ENCODE results near the gene TMPRSS5. TPM values are rescaled to one million over a fixed set of nuclear protein-coding genes. Genes with fewer than 3 reads are reported as not detected.

TMPRSS5 gene
- total RNA-seq, 4 donors from 2014 or later, result 0.29 to 2.1 (median 1.9) TPM; not detected in 1

GRCh38 chr11:113729456-113729855 is 23.3 kb upstream of the TMPRSS5 start:
- Histone ChIP-seq H3K27me3 (no peaks in the 10 kb centered on the region), H3K4me3 (no peak overlapping the region), H3K36me3 (no peaks in the 10 kb centered on the region), H3K9me3 (no peaks in the 10 kb centered on the region), H3K27ac (no peak overlapping the region), H3K4me1 (no peaks in the 10 kb centered on the region)
- DNase-seq, result no peak
- intact Hi-C loops (cut with DNase I; ENCODE audit: low total_unique reads), result no loop called here
- TF ChIP-seq POLR2A (IDR thresholded peaks at IDR 0.05), result no peak
- TF ChIP-seq CTCF (IDR thresholded peaks at IDR 0.05), result no peak

GRCh38 chr11:113728814-113729213 is 22.7 kb upstream of the TMPRSS5 start:
- intact Hi-C loops (cut with DNase I; ENCODE audit: low total_unique reads), result no loop called here
- Histone ChIP-seq H3K27ac (no peak overlapping the region), H3K4me1 (no peaks in the 10 kb centered on the region), H3K27me3 (no peaks in the 10 kb centered on the region), H3K4me3 (no peak overlapping the region), H3K36me3 (no peaks in the 10 kb centered on the region), H3K9me3 (no peaks in the 10 kb centered on the region)
- TF ChIP-seq POLR2A (IDR thresholded peaks at IDR 0.05) (no peak), CTCF (IDR thresholded peaks at IDR 0.05) (no peak)
- DNase-seq, result no peak

GRCh38 chr11:113725913-113726312 is 19.8 kb upstream of the TMPRSS5 start:
- Histone ChIP-seq H3K9me3 (no peaks in the 10 kb centered on the region), H3K4me3 (no peak overlapping the region), H3K4me1 (no peaks in the 10 kb centered on the region), H3K27ac (no peak overlapping the region), H3K36me3 (no peaks in the 10 kb centered on the region), H3K27me3 (no peaks in the 10 kb centered on the region)
- intact Hi-C loops (cut with DNase I; ENCODE audit: low total_unique reads), result no loop called here
- no peak for DNase-seq
- TF ChIP-seq CTCF (IDR thresholded peaks at IDR 0.05) (no peak), POLR2A (IDR thresholded peaks at IDR 0.05) (no peak)

GRCh38 chr11:113725407-113725806 is 19.3 kb upstream of the TMPRSS5 start:
- DNase-seq, result no peak
- H3K27ac ChIP-seq, result no peak overlapping the region
- no peak for TF ChIP-seq POLR2A (IDR thresholded peaks at IDR 0.05)
- no peak for TF ChIP-seq CTCF (IDR thresholded peaks at IDR 0.05)
- H3K9me3 ChIP-seq, result no peaks in the 10 kb centered on the region
- no peaks in the 10 kb centered on the region for H3K27me3 ChIP-seq
- intact Hi-C loops (cut with DNase I; ENCODE audit: low total_unique reads), result no loop called here
- no peak overlapping the region for H3K4me3 ChIP-seq
- H3K36me3 ChIP-seq, result no peaks in the 10 kb centered on the region
- no peaks in the 10 kb centered on the region for H3K4me1 ChIP-seq

- intact Hi-C loops (cut with DNase I; ENCODE audit: low total_unique reads), result no loop called here
- H3K4me3 ChIP-seq, result no peak overlapping the region
- no peaks in the 10 kb centered on the region for H3K36me3 ChIP-seq
- H3K4me1 ChIP-seq, result no peaks in the 10 kb centered on the region
- H3K27me3 ChIP-seq, result no peaks in the 10 kb centered on the region
- no peak for TF ChIP-seq POLR2A (IDR thresholded peaks at IDR 0.05)
- no peak for TF ChIP-seq CTCF (IDR thresholded peaks at IDR 0.05)
- H3K9me3 ChIP-seq, result no peaks in the 10 kb centered on the region
- no peak for DNase-seq
- H3K27ac ChIP-seq, result no peak overlapping the region
Observed at GRCh38 chr11:113724778-113725177, 18.7 kb upstream of the TMPRSS5 start.
